ENCODE data around the gene CCDC85B. TPM values are rescaled to one million over a fixed set of nuclear protein-coding genes. Genes with fewer than 3 reads are reported as not detected.

CCDC85B gene
- total and polyA plus RNA-seq, 2 of the 8 experiments (the other 6 are each of a cell fraction or from before 2014, with no cell fraction given): 19.8 to 30.8 TPM

DNA sequence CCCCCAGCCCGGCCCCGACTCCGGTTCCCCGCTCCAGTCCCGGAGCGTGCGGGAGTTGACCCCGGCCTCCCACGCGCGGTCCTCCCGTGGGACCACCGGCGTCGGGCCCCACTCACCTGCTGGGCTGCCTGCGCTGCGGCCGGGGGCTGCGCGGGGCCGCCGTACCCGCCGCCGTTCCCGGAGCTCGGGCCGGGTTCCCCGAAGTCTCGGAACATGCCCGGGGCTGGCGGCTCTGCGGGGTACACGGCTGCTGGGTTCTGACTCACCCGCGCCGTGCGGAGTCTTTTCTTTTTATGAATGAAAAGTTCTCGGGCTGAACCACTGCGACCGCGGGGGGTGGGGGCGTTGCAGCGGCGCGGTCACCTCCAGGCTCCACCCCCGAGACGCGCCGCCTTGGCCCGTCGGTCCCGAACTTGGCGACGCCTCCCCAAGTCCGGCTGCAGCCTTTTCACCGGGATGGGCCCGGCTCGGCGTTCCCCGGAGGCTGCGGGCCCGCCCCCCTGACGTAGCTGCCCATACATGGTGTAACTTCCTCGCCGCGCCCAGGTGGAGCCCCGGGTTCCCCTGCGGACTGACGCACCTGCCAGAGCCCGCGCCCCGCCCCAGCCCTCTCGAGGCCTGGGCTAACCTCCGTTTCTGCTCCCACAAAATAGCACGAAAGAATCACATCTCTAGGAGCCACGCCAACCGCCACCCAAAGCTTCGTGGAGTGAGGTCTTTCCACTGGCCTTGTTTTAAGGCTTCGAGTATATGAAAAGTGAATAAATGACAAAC, 9.8 kb downstream of the CCDC85B start, which contains the start of gene FOSL1 (continued):
- TF ChIP-seq SP4 (IDR thresholded peaks at IDR 0.05; ENCODE audit: low read length): no peak
- no peak for TF ChIP-seq KDM5A (IDR thresholded peaks at IDR 0.05; ENCODE audit: low read length)
- no peak for TF ChIP-seq BACH1 (IDR thresholded peaks at IDR 0.05; ENCODE audit: low read length)
- no peak for TF ChIP-seq YY1 (IDR thresholded peaks at IDR 0.05; ENCODE audit: low read depth, low read length)
- no peak for TF ChIP-seq RXRA (IDR thresholded peaks at IDR 0.05; ENCODE audit: insufficient read depth, low read depth, low read length)
- no peak for TF ChIP-seq KDM1A (IDR thresholded peaks at IDR 0.05; ENCODE audit: borderline replicate concordance, low read length)
- peak; percentile 66 for TF ChIP-seq JUND (IDR thresholded peaks at IDR 0.05; ENCODE audit: low read length)
- TF ChIP-seq HDAC6 (IDR thresholded peaks at IDR 0.05; ENCODE audit: low read depth, low read length): no peak
- TF ChIP-seq, protein P1, sequence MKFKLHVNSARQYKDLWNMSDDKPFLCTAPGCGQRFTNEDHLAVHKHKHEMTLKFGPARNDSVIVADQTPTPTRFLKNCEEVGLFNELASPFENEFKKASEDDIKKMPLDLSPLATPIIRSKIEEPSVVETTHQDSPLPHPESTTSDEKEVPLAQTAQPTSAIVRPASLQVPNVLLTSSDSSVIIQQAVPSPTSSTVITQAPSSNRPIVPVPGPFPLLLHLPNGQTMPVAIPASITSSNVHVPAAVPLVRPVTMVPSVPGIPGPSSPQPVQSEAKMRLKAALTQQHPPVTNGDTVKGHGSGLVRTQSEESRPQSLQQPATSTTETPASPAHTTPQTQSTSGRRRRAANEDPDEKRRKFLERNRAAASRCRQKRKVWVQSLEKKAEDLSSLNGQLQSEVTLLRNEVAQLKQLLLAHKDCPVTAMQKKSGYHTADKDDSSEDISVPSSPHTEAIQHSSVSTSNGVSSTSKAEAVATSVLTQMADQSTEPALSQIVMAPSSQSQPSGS (IDR thresholded peaks at IDR 0.05; ENCODE audit: low read length): no peak
- TF ChIP-seq GTF2F1 (IDR thresholded peaks at IDR 0.05; ENCODE audit: borderline replicate concordance, low read depth, low read length): no peak
- TF ChIP-seq POLR2AphosphoS5 (IDR thresholded peaks at IDR 0.05; ENCODE audit: low read depth, low read length): no peak
- no peak for TF ChIP-seq JUN (IDR thresholded peaks at IDR 0.05; ENCODE audit: low read depth, low read length)
- peak; percentile 84 for TF ChIP-seq TAF1 (IDR thresholded peaks at IDR 0.05; ENCODE audit: low read depth, low read length)
- no peak for TF ChIP-seq CBX8 (IDR thresholded peaks at IDR 0.05; ENCODE audit: borderline replicate concordance, low read depth, low read length)
- TF ChIP-seq SIN3A (conservative IDR thresholded peaks at IDR 0.05 in 1 of 2, IDR thresholded peaks at IDR 0.05 in 1 of 2; ENCODE audit: low read depth in 1 of 2, low read length in 2 of 2): peak in 1 of 2 experiments; percentile 57; a peak in 1 of 4 replicates
- TF ChIP-seq, protein P2, sequence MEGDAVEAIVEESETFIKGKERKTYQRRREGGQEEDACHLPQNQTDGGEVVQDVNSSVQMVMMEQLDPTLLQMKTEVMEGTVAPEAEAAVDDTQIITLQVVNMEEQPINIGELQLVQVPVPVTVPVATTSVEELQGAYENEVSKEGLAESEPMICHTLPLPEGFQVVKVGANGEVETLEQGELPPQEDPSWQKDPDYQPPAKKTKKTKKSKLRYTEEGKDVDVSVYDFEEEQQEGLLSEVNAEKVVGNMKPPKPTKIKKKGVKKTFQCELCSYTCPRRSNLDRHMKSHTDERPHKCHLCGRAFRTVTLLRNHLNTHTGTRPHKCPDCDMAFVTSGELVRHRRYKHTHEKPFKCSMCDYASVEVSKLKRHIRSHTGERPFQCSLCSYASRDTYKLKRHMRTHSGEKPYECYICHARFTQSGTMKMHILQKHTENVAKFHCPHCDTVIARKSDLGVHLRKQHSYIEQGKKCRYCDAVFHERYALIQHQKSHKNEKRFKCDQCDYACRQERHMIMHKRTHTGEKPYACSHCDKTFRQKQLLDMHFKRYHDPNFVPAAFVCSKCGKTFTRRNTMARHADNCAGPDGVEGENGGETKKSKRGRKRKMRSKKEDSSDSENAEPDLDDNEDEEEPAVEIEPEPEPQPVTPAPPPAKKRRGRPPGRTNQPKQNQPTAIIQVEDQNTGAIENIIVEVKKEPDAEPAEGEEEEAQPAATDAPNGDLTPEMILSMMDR (IDR thresholded peaks at IDR 0.05; ENCODE audit: control extremely low read depth in 1 of 3, insufficient read depth in 1 of 3, low read depth in 1 of 3, low read length in 3 of 3): no peak
- TF ChIP-seq HDAC2 (IDR thresholded peaks at IDR 0.05; ENCODE audit: borderline replicate concordance in 1 of 2, low read depth in 2 of 2, low read length in 2 of 2): no peak; a peak in 1 of 4 replicates

Data from H1 (cell line).